ENCODE results near the gene TTC39A.
"Not testable (repeated sequence)": the region's sequence is repeated elsewhere in the genome, so short reads cannot be mapped to it uniquely, and the experiment has no call there.

TTC39A gene

GRCh38 chr1:51255331-51255730 is 75.0 kb downstream of the TTC39A start:
- no peaks in the 10 kb centered on the region for H4K20me1 ChIP-seq (ENCODE audit: insufficient read depth, low read length)
- no peaks in the 10 kb centered on the region for H3K9me3 ChIP-seq (ENCODE audit: low read length)
- no peak overlapping the region for H3K4me3 ChIP-seq (ENCODE audit: low read depth, low read length, poor library complexity, severe bottlenecking)
- H2AFZ ChIP-seq (ENCODE audit: low read length), result no peak overlapping the region
- H3K4me2 ChIP-seq (ENCODE audit: low read length), result no peak overlapping the region
- no peaks in the 10 kb centered on the region for H3K36me3 ChIP-seq (ENCODE audit: insufficient read depth, low read length)
- H3K27ac ChIP-seq (ENCODE audit: low read depth, low read length, poor library complexity, severe bottlenecking), result no peak overlapping the region
- no peak overlapping the region for H3K9ac ChIP-seq (ENCODE audit: low read length)
- no peaks in the 10 kb centered on the region for H3K27me3 ChIP-seq (ENCODE audit: insufficient read depth, low read length)
- TF ChIP-seq CTCF (IDR thresholded peaks at IDR 0.05; ENCODE audit: low read length) (no peak), EZH2 (IDR thresholded peaks at IDR 0.05; ENCODE audit: borderline replicate concordance, low read length) (no peak)
- H3F3A ChIP-seq (ENCODE audit: insufficient read depth, low read length), result no peaks in the 10 kb centered on the region
- H3K4me1 ChIP-seq (ENCODE audit: insufficient read depth, low read length, severe bottlenecking), result no peaks in the 10 kb centered on the region
- no peaks in the 10 kb centered on the region for H3K79me2 ChIP-seq (ENCODE audit: insufficient read depth, low read length)
- no peaks in the 10 kb centered on the region for H3K9me2 ChIP-seq (ENCODE audit: low read depth, low read length)

GRCh38 chr1:51253691-51254090 is 76.7 kb downstream of the TTC39A start:
- Histone ChIP-seq H3K4me2 (ENCODE audit: low read length) (no peak overlapping the region), H3K79me2 (ENCODE audit: insufficient read depth, low read length) (no peaks in the 10 kb centered on the region), H4K20me1 (ENCODE audit: insufficient read depth, low read length) (no peaks in the 10 kb centered on the region), H3K27ac (ENCODE audit: low read depth, low read length, poor library complexity, severe bottlenecking) (no peak overlapping the region), H2AFZ (ENCODE audit: low read length) (no peak overlapping the region), H3K9ac (ENCODE audit: low read length) (no peak overlapping the region), H3K9me3 (ENCODE audit: low read length) (no peaks in the 10 kb centered on the region), H3K36me3 (ENCODE audit: insufficient read depth, low read length) (no peaks in the 10 kb centered on the region), H3K27me3 (ENCODE audit: insufficient read depth, low read length) (no peaks in the 10 kb centered on the region), H3K9me2 (ENCODE audit: low read depth, low read length) (no peaks in the 10 kb centered on the region), H3K4me3 (ENCODE audit: low read depth, low read length, poor library complexity, severe bottlenecking) (no peak overlapping the region), H3F3A (ENCODE audit: insufficient read depth, low read length) (no peaks in the 10 kb centered on the region), H3K4me1 (ENCODE audit: insufficient read depth, low read length, severe bottlenecking) (no peaks in the 10 kb centered on the region)
- TF ChIP-seq EZH2 (IDR thresholded peaks at IDR 0.05; ENCODE audit: borderline replicate concordance, low read length), result no peak

- TF ChIP-seq CTCF (IDR thresholded peaks at IDR 0.05; ENCODE audit: low read length) (no peak), EZH2 (IDR thresholded peaks at IDR 0.05; ENCODE audit: borderline replicate concordance, low read length) (no peak)
- no peak overlapping the region for H3K9ac ChIP-seq (ENCODE audit: low read length)
- no peak overlapping the region for H3K27ac ChIP-seq (ENCODE audit: low read depth, low read length, poor library complexity, severe bottlenecking)
- H3K79me2 ChIP-seq (ENCODE audit: insufficient read depth, low read length), result no peaks in the 10 kb centered on the region
- no peaks in the 10 kb centered on the region for H3K4me1 ChIP-seq (ENCODE audit: insufficient read depth, low read length, severe bottlenecking)
- H3K36me3 ChIP-seq (ENCODE audit: insufficient read depth, low read length), result no peaks in the 10 kb centered on the region
- no peaks in the 10 kb centered on the region for H4K20me1 ChIP-seq (ENCODE audit: insufficient read depth, low read length)
- no peak overlapping the region for H2AFZ ChIP-seq (ENCODE audit: low read length)
- no peak overlapping the region for H3K4me3 ChIP-seq (ENCODE audit: low read depth, low read length, poor library complexity, severe bottlenecking)
- no peaks in the 10 kb centered on the region for H3K9me2 ChIP-seq (ENCODE audit: low read depth, low read length)
- H3F3A ChIP-seq (ENCODE audit: insufficient read depth, low read length), result no peaks in the 10 kb centered on the region
- H3K4me2 ChIP-seq (ENCODE audit: low read length), result no peak overlapping the region
- no peaks in the 10 kb centered on the region for H3K9me3 ChIP-seq (ENCODE audit: low read length)
- H3K27me3 ChIP-seq (ENCODE audit: insufficient read depth, low read length), result no peaks in the 10 kb centered on the region
Measured at GRCh38 chr1:51252366-51252765, 78.0 kb downstream of the TTC39A start.

GRCh38 chr1:51251165-51251564 is 79.2 kb downstream of the TTC39A start:
- not testable (repeated sequence) for H3K79me2 ChIP-seq (ENCODE audit: insufficient read depth, low read length); H4K20me1 ChIP-seq (ENCODE audit: insufficient read depth, low read length); H3K4me1 ChIP-seq (ENCODE audit: insufficient read depth, low read length, severe bottlenecking)

GRCh38 chr1:51250729-51251128 is 79.6 kb downstream of the TTC39A start:
- not testable (repeated sequence) for H3K27me3 ChIP-seq (ENCODE audit: insufficient read depth, low read length); H3K4me1 ChIP-seq (ENCODE audit: insufficient read depth, low read length, severe bottlenecking); H3K9ac ChIP-seq (ENCODE audit: low read length); H3K79me2 ChIP-seq (ENCODE audit: insufficient read depth, low read length); H3K4me2 ChIP-seq (ENCODE audit: low read length); H3K9me2 ChIP-seq (ENCODE audit: low read depth, low read length); H3F3A ChIP-seq (ENCODE audit: insufficient read depth, low read length); H3K9me3 ChIP-seq (ENCODE audit: low read length); H4K20me1 ChIP-seq (ENCODE audit: insufficient read depth, low read length); H3K27ac ChIP-seq (ENCODE audit: low read depth, low read length, poor library complexity, severe bottlenecking); H3K36me3 ChIP-seq (ENCODE audit: insufficient read depth, low read length); H2AFZ ChIP-seq (ENCODE audit: low read length); H3K4me3 ChIP-seq (ENCODE audit: low read depth, low read length, poor library complexity, severe bottlenecking)

More at GRCh38 chr1:51251165-51251564, 79.2 kb downstream of the TTC39A start:
- H3K4me3 ChIP-seq (ENCODE audit: low read depth, low read length, poor library complexity, severe bottlenecking); H3K4me2 ChIP-seq (ENCODE audit: low read length); H3K9me2 ChIP-seq (ENCODE audit: low read depth, low read length); H2AFZ ChIP-seq (ENCODE audit: low read length); H3K27me3 ChIP-seq (ENCODE audit: insufficient read depth, low read length); H3F3A ChIP-seq (ENCODE audit: insufficient read depth, low read length); H3K9ac ChIP-seq (ENCODE audit: low read length); H3K36me3 ChIP-seq (ENCODE audit: insufficient read depth, low read length); H3K9me3 ChIP-seq (ENCODE audit: low read length); H3K27ac ChIP-seq (ENCODE audit: low read depth, low read length, poor library complexity, severe bottlenecking): not testable (repeated sequence)
